T-cell (primary cell): ENCODE results near the gene APBB2. TPM values are rescaled to one million over a fixed set of nuclear protein-coding genes. Genes with fewer than 3 reads are reported as not detected.

Experiments used
- ATAC-seq, 4 experiments: fragments of 200-7000 bp in 3 of 4; fragments of 150-1000 bp in 1 of 4; cut with Tn5 transposase; replicated peaks in 1 of 4; 1 replicate in 3 of 4; 2 replicates in 1 of 4; pipeline ENCODE4 v1.10.0; 2021; ENCODE audit warnings: moderate library complexity in 3 of 4, mild to moderate bottlenecking in 2 of 4, moderate number of reproducible peaks in 1 of 4
- CTCF ChIA-PET, 2 donors: fragments of 300-600 bp; sonication (Branson Sonifier 250); formaldehyde crosslinking; loops; one replicate each; lab custom pipeline; 2022; ENCODE audit warnings: antibody characterized with exemption in 2 of 2; lab: Charles Lee
- POLR2A ChIA-PET, 2 donors: fragments of 300-600 bp; sonication (Branson Sonifier 250); formaldehyde crosslinking; loops; one replicate each; lab custom pipeline; 2022; ENCODE audit warnings: antibody characterized with exemption in 2 of 2; lab: Charles Lee
- DNase-seq, 35 experiments: peaks; one replicate each; pipeline versions ENCODE4 v3.0.0 to v3.0.0-alpha.2; 2013 to 2023
- H3K27ac ChIP-seq: one replicate; pipeline ENCODE4 v1.5.1; 2013; ENCODE audit warnings: low read length
- H3K27me3 ChIP-seq, 2 experiments: replicated peaks in 1 of 2; 1 replicate in 1 of 2; 2 replicates in 1 of 2; pipeline versions ENCODE4 v1.6.1 to v1.7.0; 2013; ENCODE audit warnings: low read length in 1 of 2, mixed read lengths in 1 of 2; ENCODE audit not compliant: control insufficient read depth in 2 of 2, insufficient read depth in 2 of 2; ENCODE audit errors: extremely low read depth in 1 of 2
- H3K36me3 ChIP-seq, 2 donors: 1 replicate in 1 of 2; 2 replicates in 1 of 2; pipeline versions ENCODE4 v1.6.1 to v1.7.0; 2013; ENCODE audit warnings: low read length in 1 of 2; ENCODE audit not compliant: control insufficient read depth in 2 of 2, insufficient read depth in 1 of 2; ENCODE audit errors: extremely low read depth in 1 of 2
- H3K4me1 ChIP-seq, 2 experiments: 1 replicate in 1 of 2; 2 replicates in 1 of 2; pipeline versions ENCODE4 v1.6.1 to v1.7.0; 2013; ENCODE audit warnings: low read length in 2 of 2, mixed read lengths in 1 of 2; ENCODE audit not compliant: insufficient read depth in 2 of 2, control insufficient read depth in 1 of 2; ENCODE audit errors: extremely low read depth in 1 of 2
- H3K4me3 ChIP-seq, 2 donors: 1 replicate in 1 of 2; 2 replicates in 1 of 2; pipeline versions ENCODE4 v1.5.1 to v1.7.0; 2013; ENCODE audit warnings: mild to moderate bottlenecking in 2 of 2, low read length in 1 of 2, moderate library complexity in 1 of 2; ENCODE audit not compliant: control insufficient read depth in 1 of 2; ENCODE audit errors: extremely low read depth in 1 of 2
- H3K9me3 ChIP-seq: 2 replicates; pipeline ENCODE4 v1.7.0; 2013
- H3K27ac Mint-ChIP-seq, 2 donors: one replicate each; pipeline ENCODE4 v1.8.0; 2020 to 2021; ENCODE audit warnings: mild to moderate bottlenecking in 2 of 2, mixed read lengths in 2 of 2
- H3K27me3 Mint-ChIP-seq, 2 donors: one replicate each; pipeline ENCODE4 v1.8.0; 2021 to 2022; ENCODE audit warnings: mixed read lengths in 2 of 2
- H3K36me3 Mint-ChIP-seq: one replicate; pipeline ENCODE4 v1.8.0; 2021; ENCODE audit warnings: mixed read lengths
- H3K4me1 Mint-ChIP-seq, 3 donors: one replicate each; pipeline ENCODE4 v1.8.0; 2020 to 2022; ENCODE audit warnings: mixed read lengths in 3 of 3, mild to moderate bottlenecking in 1 of 3
- H3K4me3 Mint-ChIP-seq, 3 donors: one replicate each; pipeline ENCODE4 v1.8.0; 2020 to 2022; ENCODE audit warnings: mild to moderate bottlenecking in 3 of 3, mixed read lengths in 3 of 3, moderate library complexity in 3 of 3
- H3K9me3 Mint-ChIP-seq, 3 donors: one replicate each; pipeline ENCODE4 v1.8.0; 2020 to 2022; ENCODE audit warnings: mixed read lengths in 3 of 3
- WGBS: methylation state at CpG from one replicate; pipeline ENCODE4 v1.1.5; 2013; ENCODE audit warnings: missing lambda C conversion rate; ENCODE audit not compliant: insufficient coverage; 5-methylcytosine and 5-hydroxymethylcytosine counted together
- total RNA-seq, 35 experiments: library from RNA in 6 of 35; stranded (reverse) in 6 of 35; fragments of 120-200 nt in 1 of 35; gene quantifications; one replicate each; pipeline versions ENCODE4 v1.2.1 to v1.2.4 and lab custom pipeline; 2013 to 2026

APBB2 gene
- total RNA-seq, 5 donors from 2014 or later (not counting 1 experiment from before 2014, with no cell fraction given): 0.23 to 1.6 (median 0.70) TPM

DNA sequence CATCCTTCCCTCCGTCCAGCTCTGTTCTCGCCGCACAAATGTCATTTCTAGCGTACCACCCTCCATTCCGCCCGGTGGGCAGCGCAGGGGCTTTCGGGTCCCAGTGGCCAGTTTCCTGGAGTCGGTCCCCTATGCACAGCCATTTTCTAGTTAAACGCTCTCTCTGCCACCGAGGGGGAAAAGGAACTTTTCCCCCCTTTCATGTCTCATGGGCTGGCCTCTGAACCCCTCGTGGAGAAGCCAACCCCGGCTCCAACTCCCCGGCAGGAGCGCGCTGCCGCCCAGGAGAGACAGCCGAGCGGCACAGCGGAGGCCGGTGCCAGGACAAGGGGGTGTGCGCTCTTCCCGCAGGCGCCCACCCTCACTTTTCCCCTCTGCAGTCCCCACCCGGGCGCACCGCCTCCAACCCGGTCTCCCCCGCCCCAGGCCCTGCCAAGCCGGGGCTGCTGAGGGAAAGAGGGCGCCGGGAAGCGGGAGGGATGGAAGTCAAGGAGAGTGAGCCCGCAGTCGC lies 662 bp downstream of the APBB2 start:
- POLR2A ChIA-PET: no interaction called here
- Mint-ChIP-seq H3K4me3 (peak overlapping the region; percentile 4 to 69 (median 22)), H3K9me3 (no peaks in the 10 kb centered on the region), H3K4me1 (peaks cover 13 to 30% (median 25%) of the 10 kb centered on the region in 3 donors), H3K27me3 (peaks cover 55 to 56% of the 10 kb centered on the region in 2 donors), H3K36me3 (no peaks in the 10 kb centered on the region), H3K27ac (peak overlapping the region in 1 of 2 donors; percentile 33)
- no peak overlapping the region for H3K4me3 ChIP-seq
- WGBS: 5% methylated on average over 20 of the region's 35 CpGs
- peak in 1 of 4 experiments; percentile 8 for ATAC-seq
- no peak for DNase-seq
- H3K27ac ChIP-seq: no peak overlapping the region
- peaks cover 28 to 43% of the 10 kb centered on the region in 2 experiments for H3K27me3 ChIP-seq
- CTCF ChIA-PET: no interaction called here
- H3K36me3 ChIP-seq: no peaks in the 10 kb centered on the region
- H3K4me1 ChIP-seq: peaks cover 4 to 23% of the 10 kb centered on the region in 2 experiments
- H3K9me3 ChIP-seq: no peaks in the 10 kb centered on the region

DNA sequence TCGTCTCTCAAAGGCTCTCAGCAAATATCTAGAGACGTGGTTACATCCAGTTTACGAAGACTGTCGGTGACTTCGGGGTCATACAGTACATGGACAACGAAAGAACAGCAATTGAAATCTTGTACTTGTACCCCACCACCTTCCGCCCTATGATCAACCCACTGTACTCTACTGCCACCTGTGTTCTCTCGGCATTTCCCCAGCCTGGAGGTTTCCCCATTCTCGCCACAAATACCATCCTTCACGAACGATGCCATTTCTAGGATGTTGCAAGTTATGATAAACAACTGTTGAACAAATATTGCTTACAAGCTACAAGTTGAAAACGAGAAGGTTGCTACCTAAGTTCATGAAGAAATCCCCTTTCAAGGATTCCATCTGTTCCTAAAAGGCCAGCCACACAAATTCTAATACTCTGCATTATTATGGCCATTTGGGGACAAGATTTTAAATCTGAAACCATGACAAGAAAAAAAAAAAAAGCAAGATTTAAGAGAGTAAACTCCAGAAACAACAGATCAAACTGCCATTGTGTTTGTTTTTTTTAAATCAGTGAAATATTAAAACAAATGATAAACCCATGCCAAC lies 1.6 kb downstream of the APBB2 start:
- H3K9me3 ChIP-seq: no peaks in the 10 kb centered on the region
- Mint-ChIP-seq H3K27ac (no peak overlapping the region), H3K4me3 (peak overlapping the region in 2 of 3 donors; percentile 37 to 69), H3K36me3 (no peaks in the 10 kb centered on the region), H3K27me3 (peaks cover 56 to 61% of the 10 kb centered on the region in 2 donors), H3K9me3 (peaks cover 0 to 3% (median 0%) of the 10 kb centered on the region in 3 donors), H3K4me1 (peaks cover 13 to 30% (median 25%) of the 10 kb centered on the region in 3 donors)
- ATAC-seq: no peak
- H3K36me3 ChIP-seq: no peaks in the 10 kb centered on the region
- 65% methylated on average over 6 of the region's 12 CpGs for WGBS
- H3K27ac ChIP-seq: no peak overlapping the region
- peak in 1 of 35 experiments; percentile 16 for DNase-seq
- peaks cover 4 to 23% of the 10 kb centered on the region in 2 experiments for H3K4me1 ChIP-seq
- peaks cover 28 to 43% of the 10 kb centered on the region in 2 experiments for H3K27me3 ChIP-seq
- no peak overlapping the region for H3K4me3 ChIP-seq
- CTCF ChIA-PET: no interaction called here
- POLR2A ChIA-PET: no interaction called here

DNA sequence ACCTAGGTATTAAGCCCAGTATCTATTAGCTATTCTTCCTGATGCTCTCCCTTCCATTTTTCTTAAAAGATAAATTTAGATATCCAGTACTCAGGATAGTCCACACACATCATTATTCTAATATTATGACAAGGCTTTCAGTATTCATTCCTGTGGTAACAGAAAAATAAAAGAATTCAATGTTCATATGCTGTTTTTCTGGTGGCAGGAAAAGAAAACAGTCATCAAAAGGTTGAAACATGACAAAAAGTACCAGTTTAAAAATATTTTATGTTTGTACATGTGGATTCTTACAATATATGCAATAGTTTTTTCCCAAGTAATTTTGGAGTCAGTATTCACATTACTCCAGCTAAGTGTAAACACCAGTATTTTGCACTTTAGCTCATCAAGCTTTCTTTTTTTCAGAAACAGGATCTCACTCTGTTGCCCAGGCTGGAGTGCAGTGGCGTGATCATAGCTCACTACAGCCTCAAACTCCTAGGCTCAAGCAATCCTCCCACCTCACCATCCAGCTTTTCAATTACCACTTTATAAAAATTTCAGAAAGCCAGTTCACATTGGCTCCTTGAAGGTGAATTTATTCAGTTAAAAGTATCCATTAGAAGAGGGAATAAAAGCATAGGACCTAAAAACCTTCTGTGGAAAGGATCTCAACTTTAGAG lies 2.3 kb downstream of the APBB2 start:
- peaks cover 54 to 61% of the 10 kb centered on the region in 2 donors for H3K27me3 Mint-ChIP-seq
- peak overlapping the region in 1 of 3 donors; percentile 69 for H3K4me3 Mint-ChIP-seq
- peaks cover 0 to 3% (median 0%) of the 10 kb centered on the region in 3 donors for H3K9me3 Mint-ChIP-seq
- no peak overlapping the region for H3K4me3 ChIP-seq
- peaks cover 25 to 43% of the 10 kb centered on the region in 2 experiments for H3K27me3 ChIP-seq
- peaks cover 13 to 30% (median 25%) of the 10 kb centered on the region in 3 donors for H3K4me1 Mint-ChIP-seq
- no peak for DNase-seq
- no peak overlapping the region for H3K27ac ChIP-seq
- no peak overlapping the region for H3K27ac Mint-ChIP-seq
- no peak for ATAC-seq
- 100% methylated on average over 1 of the region's 1 CpG for WGBS
- CTCF ChIA-PET: no interaction called here
- POLR2A ChIA-PET: no interaction called here
- no peaks in the 10 kb centered on the region for H3K36me3 Mint-ChIP-seq
- H3K36me3 ChIP-seq: no peaks in the 10 kb centered on the region
- no peaks in the 10 kb centered on the region for H3K9me3 ChIP-seq
- peaks cover 4 to 23% of the 10 kb centered on the region in 2 experiments for H3K4me1 ChIP-seq

DNA sequence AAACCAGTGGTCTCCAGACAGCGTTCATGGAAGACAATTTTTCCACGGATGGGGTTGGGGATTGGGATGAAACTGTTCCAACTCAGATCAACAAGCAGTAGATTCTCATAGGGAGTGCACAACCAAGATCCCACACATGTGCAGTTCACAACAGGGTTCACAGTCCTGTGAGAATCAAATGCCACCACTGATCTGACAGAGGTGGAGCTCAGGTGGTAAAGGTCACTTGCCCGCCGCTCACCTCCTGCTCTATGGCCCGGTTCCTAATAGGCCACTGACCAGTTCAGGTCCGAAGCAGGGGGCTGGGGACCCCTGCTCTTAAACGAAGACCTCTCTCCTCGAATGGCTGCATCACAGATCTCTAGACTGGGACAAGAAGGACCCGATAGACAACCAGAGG lies 4.4 kb downstream of the APBB2 start:
- WGBS: 75% methylated on average over 7 of the region's 9 CpGs
- H3K27me3 Mint-ChIP-seq: peaks cover 41 to 58% of the 10 kb centered on the region in 2 donors
- CTCF ChIA-PET: no interaction called here

DNA sequence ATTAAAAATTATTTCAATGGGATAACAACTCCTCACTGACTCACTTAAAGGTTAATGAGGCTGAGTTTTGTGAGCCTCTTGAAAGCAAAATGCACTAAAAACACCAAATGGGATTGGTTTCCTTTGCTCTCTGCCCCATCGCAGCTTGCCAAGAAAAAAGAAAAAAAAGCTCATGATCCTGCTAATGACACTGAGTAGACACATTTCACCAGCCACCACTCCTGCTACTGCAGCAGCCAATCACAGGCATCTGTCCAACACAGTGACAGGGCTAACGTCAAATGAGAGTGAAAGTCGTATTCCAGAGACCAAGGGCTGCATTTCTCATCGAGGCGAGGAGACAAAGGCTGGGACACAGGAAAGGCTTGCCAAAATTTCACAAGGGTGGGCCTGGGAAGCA lies 5.2 kb downstream of the APBB2 start:
- H3K9me3 Mint-ChIP-seq: peaks cover 0 to 3% (median 0%) of the 10 kb centered on the region in 3 donors
- no peaks in the 10 kb centered on the region for H3K36me3 ChIP-seq
- no peak for ATAC-seq
- H3K4me1 ChIP-seq: peaks cover 0 to 9% of the 10 kb centered on the region in 2 experiments
- no peak for DNase-seq
- H3K4me3 Mint-ChIP-seq: no peak overlapping the region
- peaks cover 10 to 13% (median 10%) of the 10 kb centered on the region in 3 donors for H3K4me1 Mint-ChIP-seq
- no peak overlapping the region for H3K27ac Mint-ChIP-seq
- H3K27me3 Mint-ChIP-seq: peaks cover 36 to 56% of the 10 kb centered on the region in 2 donors
- H3K27ac ChIP-seq: no peak overlapping the region
- CTCF ChIA-PET: no interaction called here
- no peak overlapping the region for H3K4me3 ChIP-seq
- H3K27me3 ChIP-seq: peaks cover 23% of the 10 kb centered on the region in 2 experiments
- 100% methylated on average over 5 of the region's 5 CpGs for WGBS
- POLR2A ChIA-PET: no interaction called here
- no peaks in the 10 kb centered on the region for H3K9me3 ChIP-seq
- no peaks in the 10 kb centered on the region for H3K36me3 Mint-ChIP-seq

More for the DNA sequence above, 4.4 kb downstream of the APBB2 start:
- Mint-ChIP-seq H3K4me1 (peaks cover 12 to 13% (median 13%) of the 10 kb centered on the region in 3 donors), H3K27ac (no peak overlapping the region), H3K9me3 (peaks cover 0 to 3% (median 0%) of the 10 kb centered on the region in 3 donors), H3K4me3 (no peak overlapping the region), H3K36me3 (no peaks in the 10 kb centered on the region)
- H3K9me3 ChIP-seq: no peaks in the 10 kb centered on the region
- peaks cover 23 to 26% of the 10 kb centered on the region in 2 experiments for H3K27me3 ChIP-seq
- H3K4me3 ChIP-seq: no peak overlapping the region
- DNase-seq (no peak), ATAC-seq (no peak)
- peaks cover 2 to 15% of the 10 kb centered on the region in 2 experiments for H3K4me1 ChIP-seq
- POLR2A ChIA-PET: no interaction called here
- no peaks in the 10 kb centered on the region for H3K36me3 ChIP-seq
- H3K27ac ChIP-seq: no peak overlapping the region

DNA sequence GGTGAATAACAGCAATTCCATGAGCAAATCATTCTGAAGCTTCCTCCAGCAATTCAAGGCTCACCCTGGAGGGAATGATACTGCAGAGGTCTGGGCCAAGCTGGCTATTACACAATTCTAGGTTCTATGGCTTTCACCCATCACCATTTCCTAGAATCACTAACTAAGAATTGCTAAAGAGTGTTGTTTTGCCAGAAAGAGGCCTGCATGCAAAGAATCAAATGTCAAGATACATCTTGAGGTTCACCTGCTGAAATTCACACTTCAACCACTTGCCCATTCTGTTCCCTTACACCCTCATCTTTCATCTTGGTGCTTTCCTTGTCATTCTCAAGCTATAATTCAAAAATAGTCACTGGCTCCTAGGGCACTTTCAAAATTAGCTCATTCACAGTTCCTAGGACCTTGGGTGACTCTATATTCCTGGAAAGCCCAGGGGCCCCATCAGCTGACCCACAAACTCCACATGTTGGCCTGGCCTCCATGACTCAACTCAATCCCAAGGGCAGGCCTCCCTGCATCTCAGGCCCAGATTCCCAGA lies 7.0 kb downstream of the APBB2 start:
- ChIA-PET POLR2A (interaction anchor here in 1 of 2 donors (0.7 kb wide), 1 partner anchor 38 kb away, joined by 12 read pairs; no protein-coding TSS in a partner anchor), CTCF (interaction anchor here in 1 of 2 donors (0.6 kb wide), 1 partner anchor 35 kb away, joined by 3 read pairs; no protein-coding TSS in a partner anchor)
- no peak for ATAC-seq
- DNase-seq: no peak
- Histone ChIP-seq H3K27ac (no peak overlapping the region), H3K36me3 (no peaks in the 10 kb centered on the region), H3K27me3 (peaks cover 12 to 13% of the 10 kb centered on the region in 2 experiments), H3K9me3 (no peaks in the 10 kb centered on the region), H3K4me3 (no peak overlapping the region), H3K4me1 (no peaks in the 10 kb centered on the region)
- Mint-ChIP-seq H3K36me3 (no peaks in the 10 kb centered on the region), H3K9me3 (peaks cover 0 to 3% (median 0%) of the 10 kb centered on the region in 3 donors), H3K4me1 (no peaks in the 10 kb centered on the region), H3K27me3 (peaks cover 24 to 52% of the 10 kb centered on the region in 2 donors), H3K4me3 (no peak overlapping the region), H3K27ac (no peak overlapping the region)
